NCI-H1417 treated with DMSO at 0.1 percent for 48 hours (cell line): ENCODE measurements around the gene RASL11A.
"Not testable (repeated sequence)": the region's sequence is repeated elsewhere in the genome, so short reads cannot be mapped to it uniquely, and the experiment has no call there.

Experiments
- DNase-seq: peaks from one replicate; lab custom pipeline; 2025; lab: John Stamatoyannopoulos, UW

The RASL11A gene

DNA sequence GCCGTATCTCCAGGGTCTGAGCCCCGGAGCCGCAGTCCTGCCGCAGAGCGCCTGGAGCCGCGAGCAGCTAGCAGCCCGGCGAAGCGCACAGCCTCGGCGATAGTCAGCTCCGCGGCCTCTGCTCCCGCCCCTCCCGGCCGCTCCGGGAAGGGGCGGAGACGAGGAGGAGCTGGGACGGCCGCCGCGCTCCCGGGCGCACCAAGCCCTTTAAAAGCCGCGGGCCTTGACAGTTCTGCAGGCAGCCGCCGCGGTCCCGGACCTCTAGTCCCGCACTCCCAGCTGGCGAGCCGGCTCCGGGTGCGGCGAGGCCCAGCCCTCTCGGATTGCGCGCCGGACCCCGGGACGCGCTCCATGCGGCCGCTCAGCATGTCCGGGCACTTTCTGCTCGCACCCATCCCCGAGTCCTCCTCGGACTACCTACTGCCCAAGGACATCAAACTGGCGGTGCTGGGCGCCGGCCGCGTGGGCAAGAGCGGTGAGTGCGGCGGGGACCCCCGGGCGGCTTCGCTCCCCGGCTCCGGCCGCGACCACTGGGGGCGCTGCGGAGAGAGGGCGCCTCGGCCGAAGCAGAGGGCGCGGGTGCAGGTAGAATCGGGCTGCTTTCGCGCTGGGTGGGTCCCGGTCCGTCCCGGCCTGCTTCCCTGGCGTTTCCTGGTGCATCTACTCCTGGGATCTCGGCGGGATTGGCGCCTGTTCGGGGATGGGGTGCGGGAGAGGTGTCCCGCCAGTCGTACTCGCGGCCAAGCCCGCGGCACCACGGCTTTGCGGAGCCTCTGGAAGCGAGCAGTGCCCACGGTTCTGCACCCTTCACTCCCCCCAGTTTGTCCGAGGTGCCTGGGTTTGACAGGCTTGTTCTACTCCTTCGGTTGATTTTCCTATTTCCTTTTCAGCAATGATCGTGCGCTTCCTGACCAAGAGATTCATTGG lies at the start of gene RASL11A:
TSS of gene RASL11A (plus strand) at position 237 of the 927 bp plus-strand sequence. CDS start at position 352, 115 bp downstream.
- no peak for DNase-seq

DNA sequence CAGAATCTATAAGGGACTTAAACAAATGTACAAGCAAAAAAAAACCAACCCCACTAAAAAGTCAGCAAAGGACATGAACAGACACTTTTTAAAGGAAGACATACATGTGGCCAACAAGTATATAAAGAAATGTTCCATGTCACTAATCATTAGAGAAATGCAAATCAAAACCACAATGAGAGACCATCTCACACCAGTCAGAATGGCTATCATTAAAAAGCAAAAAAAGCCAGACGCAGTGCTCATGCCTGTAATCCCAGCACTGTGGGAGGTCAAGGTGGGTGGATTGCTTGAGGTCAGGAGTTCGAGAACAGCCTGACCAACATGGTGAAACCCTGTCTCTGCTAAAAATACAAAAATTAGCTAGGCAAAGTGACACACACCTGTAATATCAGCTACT lies 48.5 kb upstream of the RASL11A start:
- not testable (repeated sequence) for DNase-seq

DNA sequence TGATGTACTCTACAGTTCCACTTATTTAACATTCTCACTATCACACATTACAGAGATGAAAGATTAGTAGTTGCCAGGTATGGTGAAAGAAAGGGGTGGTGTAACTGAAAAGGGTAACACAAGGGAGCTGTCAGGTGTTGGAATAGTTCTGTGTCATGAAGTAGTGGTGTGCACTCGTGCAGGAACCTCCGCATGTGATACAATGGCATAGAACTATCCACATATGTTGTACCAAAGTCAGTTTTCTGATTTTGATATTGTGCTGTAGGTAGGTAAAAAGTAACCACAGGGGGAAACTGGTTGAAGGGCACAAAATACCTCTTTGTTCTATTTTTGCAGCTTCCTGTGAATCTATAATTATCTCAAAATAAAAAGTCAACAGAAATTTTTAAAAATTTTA lies 43.6 kb upstream of the RASL11A start:
- DNase-seq: no peak

DNA sequence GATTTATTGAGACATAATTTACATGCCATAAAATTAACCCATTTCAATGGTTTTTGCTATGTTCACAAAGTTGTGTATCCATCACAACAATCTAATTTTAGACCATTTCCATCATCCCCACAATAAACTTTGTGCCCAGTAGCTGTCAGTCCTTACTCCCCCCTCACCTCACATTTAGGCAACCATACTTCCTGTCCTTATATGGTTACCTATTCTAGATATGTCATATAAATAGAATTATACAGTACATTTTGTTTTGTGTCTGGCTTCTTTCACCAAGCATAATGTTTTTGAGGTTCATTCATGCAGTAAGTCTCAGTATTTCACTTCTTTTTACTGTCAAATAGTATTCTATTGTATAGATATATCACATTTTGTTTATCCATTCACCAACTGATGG lies 42.5 kb upstream of the RASL11A start:
- no peak for DNase-seq

DNA sequence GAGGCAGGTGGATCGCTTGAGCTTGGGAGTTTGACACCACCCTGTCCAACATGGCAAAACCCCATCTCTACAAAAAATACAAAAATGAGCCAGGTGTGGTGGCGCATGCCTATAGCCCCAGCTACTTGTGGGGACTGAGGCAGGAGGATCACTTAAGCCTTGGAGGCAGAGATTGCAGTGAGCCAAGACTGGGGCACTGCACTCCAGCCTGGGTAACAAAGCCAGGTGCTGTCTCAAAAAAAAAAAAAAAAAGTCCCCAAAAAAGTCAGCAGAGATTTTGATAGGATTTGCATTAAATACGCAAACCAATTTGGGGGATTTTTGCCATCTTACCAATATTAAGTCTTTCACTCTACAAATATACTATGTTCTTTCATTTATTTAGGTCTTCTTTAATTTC lies 41.0 kb upstream of the RASL11A start:
- no peak for DNase-seq

DNA sequence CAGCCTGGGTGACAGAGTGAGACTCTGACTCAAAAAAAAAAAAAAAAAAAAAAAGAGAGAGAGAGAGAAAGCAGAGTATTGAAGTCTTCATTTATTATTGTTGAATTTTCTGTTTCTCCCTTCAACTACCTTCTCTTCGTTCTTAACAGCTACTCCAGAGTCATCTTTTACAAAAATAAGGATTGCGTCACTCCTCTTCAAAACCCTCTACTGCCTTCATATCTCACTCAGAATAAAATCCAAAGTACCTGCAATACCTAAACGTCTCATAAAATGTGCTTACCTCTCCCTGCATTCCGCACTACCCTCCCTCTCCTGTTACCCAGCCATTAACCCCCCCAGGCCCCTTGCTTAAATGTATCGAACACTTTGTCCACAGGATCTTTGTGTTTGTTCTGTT lies 36.7 kb upstream of the RASL11A start:
- no peak for DNase-seq

GRCh38 chr13:27236478-27236877 lies 34.2 kb upstream of the RASL11A start:
- DNase-seq: no peak

DNA sequence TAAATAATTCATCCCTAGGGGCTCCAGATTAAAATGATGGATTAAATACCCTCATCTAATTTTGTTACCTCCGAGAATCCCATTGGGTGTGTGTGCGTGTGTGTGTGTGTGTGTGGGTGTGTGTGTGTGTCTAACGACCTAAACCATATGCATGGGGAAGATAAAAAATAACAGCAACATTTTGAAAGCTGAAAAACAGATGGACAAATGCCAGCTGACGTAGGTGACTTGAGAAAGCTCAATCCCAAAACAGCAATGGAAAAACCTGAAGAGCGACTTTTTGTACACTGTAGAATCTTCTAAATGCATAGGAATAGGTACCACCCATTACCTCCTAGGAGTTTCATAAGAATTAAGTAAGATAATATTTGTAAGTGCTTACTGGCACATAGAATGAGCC lies 27.9 kb upstream of the RASL11A start:
- DNase-seq: no peak

GRCh38 chr13:27245610-27246009 lies 25.0 kb upstream of the RASL11A start:
- no peak for DNase-seq

- no peak for DNase-seq
Measured at GRCh38 chr13:27250833-27251165, 19.8 kb upstream of the RASL11A start.

DNA sequence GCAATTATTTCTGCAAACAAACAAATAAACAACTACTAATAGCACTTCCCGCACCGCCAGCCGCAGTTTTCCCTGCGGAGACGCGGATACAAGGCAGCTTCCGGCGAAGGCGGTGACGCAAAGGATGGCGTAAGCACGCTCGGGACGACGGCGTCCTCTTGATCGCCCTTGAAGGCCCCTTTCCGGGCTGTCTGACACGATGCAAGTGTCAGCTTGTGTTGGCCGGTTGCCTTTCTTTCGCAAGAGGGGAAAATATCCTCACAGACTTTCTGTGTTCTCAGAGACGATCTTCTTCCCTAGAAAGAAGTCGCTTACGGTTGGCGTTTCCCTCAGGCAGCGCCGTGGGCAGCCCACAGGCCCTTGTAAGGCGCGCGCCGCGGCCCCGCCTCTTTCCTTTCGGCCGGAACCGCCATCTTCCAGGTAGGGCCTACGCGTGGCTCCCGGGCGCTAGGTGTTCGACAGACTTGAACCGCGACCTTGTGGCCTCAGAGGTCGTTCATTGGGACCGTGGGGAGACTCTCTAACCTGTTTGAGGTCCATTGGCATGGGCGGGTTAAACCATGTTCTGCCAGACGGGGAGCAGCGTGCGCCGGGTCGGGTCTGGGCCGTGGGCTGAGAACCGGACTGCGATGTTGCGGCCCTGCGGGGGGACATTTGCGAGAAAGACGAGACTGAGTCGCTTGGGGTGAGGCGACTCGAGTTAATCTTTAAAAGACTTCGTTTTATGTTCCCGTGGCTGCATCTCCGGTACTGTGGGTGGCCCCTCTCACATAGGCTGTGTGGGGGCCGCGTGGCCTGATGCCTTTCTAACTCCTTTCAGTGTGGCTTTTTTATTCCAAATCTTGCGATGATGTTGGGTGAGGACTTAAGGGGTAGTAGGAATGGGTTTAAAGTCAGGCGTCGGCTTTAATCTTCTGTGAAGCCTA lies 19.2 kb upstream of the RASL11A start, which contains the start of gene RPL21:
TSS of gene RPL21 (plus strand) at position 393 of the 926 bp plus-strand sequence. CDS start 2,219 bp downstream, outside the sequence.
- DNase-seq: peak; percentile 82

- no peak for DNase-seq
Measured at GRCh38 chr13:27252467-27252866, 18.2 kb upstream of the RASL11A start.

GRCh38 chr13:27257233-27257568 lies 13.4 kb upstream of the RASL11A start:
- no peak for DNase-seq

DNA sequence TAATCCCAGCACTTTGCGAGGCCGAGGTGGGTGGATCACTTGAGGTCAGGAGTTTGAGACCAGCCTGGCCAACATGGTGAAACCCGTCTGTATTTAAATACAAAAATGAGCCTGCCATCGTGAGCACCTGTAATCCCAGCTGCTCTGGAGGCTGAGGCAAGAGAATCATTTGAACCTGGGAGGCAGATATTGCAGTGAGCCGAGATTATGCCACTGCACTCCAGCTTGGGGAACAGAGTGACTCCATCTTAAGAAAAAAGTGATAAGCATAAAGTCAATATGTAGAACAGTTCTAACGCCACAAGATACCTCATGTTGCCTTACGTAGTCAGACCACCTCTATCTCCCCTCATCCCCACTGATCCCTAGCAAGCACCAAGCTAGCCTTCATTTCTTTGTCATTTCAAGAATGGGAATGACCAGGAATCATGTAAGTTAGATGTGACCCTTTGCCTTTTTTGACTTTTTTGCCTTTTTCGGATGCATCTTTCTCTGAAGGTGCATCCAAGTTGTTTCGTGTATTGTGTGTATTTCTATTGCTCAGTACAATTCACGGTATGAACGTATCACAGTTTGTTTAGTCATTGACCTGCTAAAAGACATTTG lies 12.9 kb upstream of the RASL11A start:
- no peak for DNase-seq

DNA sequence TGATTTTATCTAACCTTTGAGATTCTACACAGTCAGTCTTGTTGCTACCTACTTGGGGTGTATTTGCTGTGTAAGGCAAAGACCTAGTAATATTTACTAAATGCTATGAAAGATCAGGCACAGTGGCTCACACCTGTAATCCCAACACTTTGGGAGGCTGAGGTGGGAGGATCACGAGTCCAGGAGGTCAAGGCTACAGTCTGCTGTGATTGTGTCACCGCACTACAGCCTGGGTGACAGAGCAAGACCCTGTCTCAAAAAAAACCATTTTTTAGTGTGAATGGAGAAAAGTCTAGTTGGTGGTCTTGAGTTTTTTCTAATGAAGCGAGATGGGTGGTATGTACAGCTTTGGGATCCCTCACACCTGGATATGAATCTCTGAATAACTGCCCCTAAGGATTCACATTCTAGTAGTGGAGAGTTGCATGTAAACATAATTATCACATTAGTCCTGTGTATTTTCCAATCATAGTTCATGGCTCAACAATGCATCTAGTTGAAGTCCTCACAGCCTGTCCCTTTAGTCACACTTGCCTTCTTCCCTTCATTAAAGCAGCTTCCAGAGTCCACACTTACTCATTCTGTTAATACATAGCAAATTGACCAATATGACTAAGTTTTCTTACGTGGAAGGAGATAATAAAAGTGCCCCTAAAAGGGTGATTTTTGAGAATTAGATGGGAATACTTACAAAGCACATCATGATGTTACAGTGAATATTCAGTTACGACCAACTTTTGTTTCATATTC lies 11.8 kb upstream of the RASL11A start:
- DNase-seq: no peak

DNA sequence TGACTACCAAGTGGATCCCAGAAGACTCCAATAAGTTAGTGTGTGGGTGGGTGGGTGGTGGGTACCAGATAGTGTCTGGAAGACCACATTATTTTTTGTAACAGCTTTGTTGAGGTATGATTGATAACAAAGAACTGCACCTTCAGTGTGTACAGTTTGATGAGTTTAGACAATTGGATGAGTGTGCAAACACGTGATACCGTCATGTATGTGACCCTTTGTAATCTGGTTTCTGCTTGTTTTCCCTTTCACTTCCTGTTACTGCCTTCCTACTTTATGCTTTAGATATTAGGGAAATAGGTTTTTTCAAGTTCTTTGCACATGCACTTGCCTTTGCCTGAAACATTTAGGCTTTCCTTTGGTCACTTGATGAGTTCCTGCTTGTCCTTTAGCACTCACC lies 10.8 kb upstream of the RASL11A start:
- DNase-seq: no peak

- no peak for DNase-seq
Measured at GRCh38 chr13:27261396-27261795, 9.2 kb upstream of the RASL11A start.

DNA sequence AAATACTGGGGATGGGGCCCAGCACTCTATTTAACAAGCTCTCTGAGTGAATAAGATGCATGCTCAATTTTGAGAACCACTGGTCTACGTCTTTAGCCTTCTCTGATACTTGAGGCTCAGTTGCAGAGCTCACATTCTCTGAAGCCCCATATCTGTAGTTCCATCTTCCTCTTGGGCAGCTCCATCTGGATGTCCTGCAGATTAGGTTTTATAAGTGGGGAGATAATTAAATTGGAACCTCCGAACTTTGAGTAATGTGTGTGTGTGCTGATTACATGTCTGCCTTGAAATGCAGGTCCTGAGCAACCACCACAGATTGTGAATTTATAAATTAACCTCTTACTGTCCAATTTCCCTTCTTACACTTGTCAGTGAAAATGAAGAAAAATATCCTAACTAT lies 7.2 kb upstream of the RASL11A start:
- no peak for DNase-seq

GRCh38 chr13:27264181-27264580 lies 6.4 kb upstream of the RASL11A start:
- peak; percentile 12 for DNase-seq

- DNase-seq: no peak
Measured at GRCh38 chr13:27264648-27265047, 6.0 kb upstream of the RASL11A start.

GRCh38 chr13:27266917-27267316 lies 3.7 kb upstream of the RASL11A start:
- DNase-seq: no peak

GRCh38 chr13:27267596-27267995 lies 3.0 kb upstream of the RASL11A start:
- no peak for DNase-seq
